GM19438 (cell line): Measurements from ENCODE around the gene ERBB3.

ENCODE experiments used
- ATAC-seq: cut with Tn5 transposase; IDR thresholded peaks from one replicate; pipeline ENCODE4 v1.9.1; 2021; ENCODE audit warnings: low read depth; ENCODE audit not compliant: unreplicated experiment

ERBB3 gene

GRCh38 chr12:56129206-56129941, 49.4 kb downstream of the ERBB3 start:
- peak; percentile 35 for ATAC-seq

- no peak for ATAC-seq
These were observed 50.1 kb downstream of the ERBB3 start for GRCh38 chr12:56129942-56130495.

GRCh38 chr12:56130876-56131275, 50.9 kb downstream of the ERBB3 start:
- no peak for ATAC-seq

- no peak for ATAC-seq
These were observed 54.9 kb downstream of the ERBB3 start for GRCh38 chr12:56134897-56135296.

- ATAC-seq: no peak
These were observed 58.0 kb downstream of the ERBB3 start for GRCh38 chr12:56137853-56138571.

GRCh38 chr12:56141946-56142784, 62.2 kb downstream of the ERBB3 start:
- no peak for ATAC-seq

- no peak for ATAC-seq
These were observed 63.3 kb downstream of the ERBB3 start for GRCh38 chr12:56143217-56143616.

- ATAC-seq: no peak
These were observed 63.9 kb downstream of the ERBB3 start for GRCh38 chr12:56143870-56144269.

GRCh38 chr12:56145217-56145616, 65.3 kb downstream of the ERBB3 start:
- ATAC-seq: no peak

GRCh38 chr12:56146492-56147460, 66.8 kb downstream of the ERBB3 start:
- no peak for ATAC-seq

- ATAC-seq: no peak
These were observed 70.6 kb downstream of the ERBB3 start for GRCh38 chr12:56150563-56150962.

GRCh38 chr12:56151672-56152131, 71.7 kb downstream of the ERBB3 start:
- ATAC-seq: peak; percentile 56

- ATAC-seq: peak; percentile 70
These were observed 72.3 kb downstream of the ERBB3 start, which contains the start of gene MYL6B for GRCh38 chr12:56152132-56152755. Gene MYL6B (plus strand): TSS chr12:56152587. CDS start chr12:56153919, 1,332 bp downstream.
